PC-3 (cell line): ENCODE results near the gene NHSL1. TPM values are rescaled to one million over a fixed set of nuclear protein-coding genes. Genes with fewer than 3 reads are reported as not detected.

ENCODE experiments used
- ATAC-seq: fragments of 200-7000 bp; cut with Tn5 transposase; 2 replicates; pipeline ENCODE4 v1.9.1; 2020; ENCODE audit warnings: mild to moderate bottlenecking, moderate library complexity
- BruUV-seq: library from RNA; stranded (reverse); fragments of 400-500 nt; replicated peaks from 2 replicates; lab custom pipeline; 2021; lab: Mats Ljungman, UMichigan
- CTCF ChIA-PET: fragments of 300-600 bp; sonication (Branson Sonifier 250); formaldehyde crosslinking; loops from one replicate; lab custom pipeline; 2022; ENCODE audit warnings: antibody characterized with exemption; lab: Charles Lee
- POLR2A ChIA-PET: fragments of 300-600 bp; sonication (Branson Sonifier 250); formaldehyde crosslinking; loops from one replicate; lab custom pipeline; 2022; ENCODE audit warnings: antibody characterized with exemption; ENCODE audit not compliant: unreplicated experiment; lab: Charles Lee
- DNase-seq: peaks from one replicate; pipeline ENCODE4 v3.0.0-alpha.2; 2015
- H2AFZ ChIP-seq: fragments of 300-600 bp; sonication (generic); 2 replicates; pipeline ENCODE4 v1.6.0; 2016; ENCODE audit warnings: antibody characterized with exemption, low read length
- H3F3A ChIP-seq: fragments of 300-600 bp; sonication (generic); one replicate; pipeline ENCODE4 v1.6.0; 2017; ENCODE audit warnings: antibody characterized with exemption, low read length, control low read depth, mild to moderate bottlenecking; ENCODE audit not compliant: unreplicated experiment
- H3K27ac ChIP-seq: fragments of 300-600 bp; sonication (generic); 2 replicates; pipeline ENCODE4 v1.5.1; 2016; ENCODE audit warnings: mild to moderate bottlenecking, low read length
- H3K27me3 ChIP-seq: fragments of 300-600 bp; sonication (generic); 2 replicates; pipeline ENCODE4 v1.6.1; 2016; ENCODE audit warnings: low read length, mixed read lengths
- H3K36me3 ChIP-seq: fragments of 300-600 bp; sonication (generic); 2 replicates; pipeline ENCODE4 v1.6.1; 2016; ENCODE audit warnings: low read depth, mixed run types, low read length, mixed read lengths
- H3K4me1 ChIP-seq: fragments of 300-600 bp; sonication (generic); 2 replicates; pipeline ENCODE4 v1.5.1; 2016; ENCODE audit warnings: low read length; ENCODE audit not compliant: insufficient read depth
- H3K4me2 ChIP-seq: fragments of 300-600 bp; sonication (generic); 2 replicates; pipeline ENCODE4 v1.6.0; 2016; ENCODE audit warnings: low read length
- H3K4me3 ChIP-seq: fragments of 300-600 bp; sonication (generic); 2 replicates; pipeline ENCODE4 v1.5.1; 2016; ENCODE audit warnings: mild to moderate bottlenecking, low read length, mixed read lengths
- H3K79me2 ChIP-seq: fragments of 300-600 bp; sonication (generic); 2 replicates; pipeline ENCODE4 v1.6.1; 2017; ENCODE audit warnings: low read length, mixed read lengths
- H3K9ac ChIP-seq: fragments of 300-600 bp; sonication (generic); 2 replicates; pipeline ENCODE4 v1.6.0; 2016; ENCODE audit warnings: mild to moderate bottlenecking, low read length
- H3K9me2 ChIP-seq: fragments of 300-600 bp; sonication (generic); replicated peaks from 2 replicates; pipeline ENCODE4 v1.6.1; 2016; ENCODE audit warnings: mixed run types, low read length, mixed read lengths
- H3K9me3 ChIP-seq: fragments of 300-600 bp; sonication (generic); 2 replicates; pipeline ENCODE4 v1.6.1; 2016; ENCODE audit warnings: low read length, mixed read lengths
- H4K20me1 ChIP-seq: fragments of 300-600 bp; sonication (generic); 2 replicates; pipeline ENCODE4 v1.6.1; 2016; ENCODE audit warnings: low read length, mixed read lengths
- EZH2 ChIP-seq: fragments of 300-600 bp; sonication (generic); IDR thresholded peaks from one replicate; pipeline ENCODE4 v1.6.1; 2017; ENCODE audit warnings: antibody characterized with exemption, mild to moderate bottlenecking, low read length; ENCODE audit not compliant: unreplicated experiment
- EZH2phosphoT487 ChIP-seq: fragments of 300-600 bp; sonication (generic); IDR thresholded peaks from 2 replicates; pipeline ENCODE4 v1.6.1; 2018; ENCODE audit warnings: mild to moderate bottlenecking, antibody characterized with exemption, low read length, borderline replicate concordance
- intact Hi-C: fragments of 100-400 bp; cut with micrococcal nuclease; formaldehyde crosslinking; loops from 2 replicates; pipeline ENCODE4 v1.9.0; 2023
- total RNA-seq: library from RNA; depleted of rRNA; stranded (reverse); fragments of >200 nt; gene quantifications from 2 replicates; pipeline ENCODE4 v1.2.3, GENCODE V29; 2014
- TF ChIP-seq, protein P1 (sequence below): fragments of 300-600 bp; sonication (generic); conservative IDR thresholded peaks from 2 replicates; pipeline ENCODE4 v1.5.1; 2017; ENCODE audit warnings: antibody characterized with exemption, low read depth, mild to moderate bottlenecking, low read length

Gene NHSL1
- total RNA-seq, 1 experiment from 2014 or later, result 4.8 TPM

DNA sequence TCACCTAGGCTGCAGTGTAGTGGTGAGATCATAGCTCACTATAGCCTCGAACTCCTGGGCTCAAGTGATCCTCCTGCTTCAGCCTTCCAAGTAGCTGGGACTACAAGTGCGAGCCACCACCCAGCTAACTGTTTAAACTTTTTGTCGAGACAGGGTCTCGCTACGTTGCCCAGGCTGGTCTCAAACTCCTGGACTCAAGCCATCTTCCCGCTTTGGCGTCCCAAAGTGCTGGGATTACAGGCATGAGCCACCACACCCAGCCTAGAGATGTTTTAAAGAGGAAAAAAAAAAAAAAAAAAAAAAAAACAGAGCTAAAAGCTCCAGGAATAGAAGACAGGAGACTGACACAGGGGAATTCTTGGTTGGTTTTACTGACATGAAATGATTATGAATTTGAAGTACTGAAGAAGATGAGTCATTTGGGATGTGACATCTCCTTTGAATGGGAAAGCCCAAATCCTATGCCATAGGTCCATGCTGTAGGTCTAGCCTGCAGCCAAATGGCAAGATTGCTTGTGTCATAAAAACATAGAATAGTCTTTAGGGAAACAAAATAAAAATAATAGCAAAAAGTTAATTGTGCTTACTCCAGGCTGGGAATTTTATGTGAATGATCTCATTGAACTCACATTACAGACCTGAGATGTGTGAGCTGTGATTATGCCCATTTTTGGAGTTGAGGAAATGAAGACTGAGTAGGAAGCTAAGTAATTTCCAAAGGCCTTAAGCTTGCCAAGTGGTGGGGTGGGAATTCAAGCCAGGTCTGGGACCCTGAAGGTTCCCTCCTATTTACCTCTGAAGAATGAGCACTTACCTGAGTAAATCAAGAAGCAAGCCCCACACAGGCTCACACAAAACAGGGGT, 24.3 kb upstream of the NHSL1 start:
- POLR2A ChIA-PET, result interaction anchor here (0.6 kb wide), 1 partner anchor 247 kb away, joined by 3 read pairs; no protein-coding TSS in a partner anchor

GRCh38 chr6:138522611-138523010, 23.3 kb upstream of the NHSL1 start:
- DNase-seq (no peak), ATAC-seq (no peak)
- ChIA-PET CTCF (no interaction called here), POLR2A (no interaction called here)
- H3K4me1 ChIP-seq, result no peaks in the 10 kb centered on the region
- H3K9me3 ChIP-seq, result no peaks in the 10 kb centered on the region
- BruUV-seq, result no TSS peak
- intact Hi-C loops, result no loop called here
- no peak overlapping the region for H3K4me3 ChIP-seq
- no peak overlapping the region for H3K9ac ChIP-seq
- H3K27me3 ChIP-seq, result no peaks in the 10 kb centered on the region
- no peaks in the 10 kb centered on the region for H4K20me1 ChIP-seq
- H3K27ac ChIP-seq, result no peak overlapping the region
- H3K9me2 ChIP-seq, result no peaks in the 10 kb centered on the region
- H3K79me2 ChIP-seq, result no peaks in the 10 kb centered on the region
- no peak overlapping the region for H3K4me2 ChIP-seq
- TF ChIP-seq, protein P1, sequence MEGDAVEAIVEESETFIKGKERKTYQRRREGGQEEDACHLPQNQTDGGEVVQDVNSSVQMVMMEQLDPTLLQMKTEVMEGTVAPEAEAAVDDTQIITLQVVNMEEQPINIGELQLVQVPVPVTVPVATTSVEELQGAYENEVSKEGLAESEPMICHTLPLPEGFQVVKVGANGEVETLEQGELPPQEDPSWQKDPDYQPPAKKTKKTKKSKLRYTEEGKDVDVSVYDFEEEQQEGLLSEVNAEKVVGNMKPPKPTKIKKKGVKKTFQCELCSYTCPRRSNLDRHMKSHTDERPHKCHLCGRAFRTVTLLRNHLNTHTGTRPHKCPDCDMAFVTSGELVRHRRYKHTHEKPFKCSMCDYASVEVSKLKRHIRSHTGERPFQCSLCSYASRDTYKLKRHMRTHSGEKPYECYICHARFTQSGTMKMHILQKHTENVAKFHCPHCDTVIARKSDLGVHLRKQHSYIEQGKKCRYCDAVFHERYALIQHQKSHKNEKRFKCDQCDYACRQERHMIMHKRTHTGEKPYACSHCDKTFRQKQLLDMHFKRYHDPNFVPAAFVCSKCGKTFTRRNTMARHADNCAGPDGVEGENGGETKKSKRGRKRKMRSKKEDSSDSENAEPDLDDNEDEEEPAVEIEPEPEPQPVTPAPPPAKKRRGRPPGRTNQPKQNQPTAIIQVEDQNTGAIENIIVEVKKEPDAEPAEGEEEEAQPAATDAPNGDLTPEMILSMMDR, result no peak
- TF ChIP-seq EZH2phosphoT487, result no peak
- TF ChIP-seq EZH2, result no peak
- H3F3A ChIP-seq, result no peaks in the 10 kb centered on the region
- H3K36me3 ChIP-seq, result no peaks in the 10 kb centered on the region
- H2AFZ ChIP-seq, result no peak overlapping the region

More for the DNA sequence above, 24.3 kb upstream of the NHSL1 start:
- no peak overlapping the region for H3K4me3 ChIP-seq
- no peak overlapping the region for H3K9ac ChIP-seq
- DNase-seq (peak; percentile 37), ATAC-seq (peak; percentile 22; the same call in 1 of the 2 replicates)
- TF ChIP-seq, protein P1, result no peak
- TF ChIP-seq EZH2 (no peak), EZH2phosphoT487 (no peak)
- no peaks in the 10 kb centered on the region for H3F3A ChIP-seq
- H3K27ac ChIP-seq, result no peak overlapping the region
- BruUV-seq, result no TSS peak
- H3K4me2 ChIP-seq, result no peak overlapping the region
- no peaks in the 10 kb centered on the region for H3K27me3 ChIP-seq
- H3K4me1 ChIP-seq, result no peaks in the 10 kb centered on the region
- intact Hi-C loops, result no loop called here
- H4K20me1 ChIP-seq, result no peaks in the 10 kb centered on the region
- H3K79me2 ChIP-seq, result no peaks in the 10 kb centered on the region
- no peak overlapping the region for H2AFZ ChIP-seq
- no peaks in the 10 kb centered on the region for H3K9me2 ChIP-seq
- no peaks in the 10 kb centered on the region for H3K36me3 ChIP-seq
- CTCF ChIA-PET, result interaction anchor here (0.6 kb wide), 1 partner anchor 32 kb away, joined by 5 read pairs; no protein-coding TSS in a partner anchor
- no peaks in the 10 kb centered on the region for H3K9me3 ChIP-seq

GRCh38 chr6:138521790-138522189, 22.5 kb upstream of the NHSL1 start:
- intact Hi-C loops, result no loop called here
- no peak for DNase-seq
- Histone ChIP-seq H3K9me2 (no peaks in the 10 kb centered on the region), H3K4me3 (no peak overlapping the region), H3K79me2 (no peaks in the 10 kb centered on the region), H3K4me2 (no peak overlapping the region), H2AFZ (no peak overlapping the region), H3F3A (no peaks in the 10 kb centered on the region), H3K4me1 (no peaks in the 10 kb centered on the region), H3K36me3 (no peaks in the 10 kb centered on the region), H3K9ac (no peak overlapping the region), H3K27ac (no peak overlapping the region), H3K9me3 (no peaks in the 10 kb centered on the region), H3K27me3 (no peaks in the 10 kb centered on the region), H4K20me1 (no peaks in the 10 kb centered on the region)
- no peak for ATAC-seq
- CTCF ChIA-PET, result no interaction called here
- POLR2A ChIA-PET, result no interaction called here
- BruUV-seq, result no TSS peak
- TF ChIP-seq EZH2 (no peak), EZH2phosphoT487 (no peak)
- TF ChIP-seq, protein P1, result no peak
